ENCODE results near the gene PDE3A.

GRCh38 chr12:20411345-20411744 is 43.0 kb downstream of the PDE3A start:
- TF ChIP-seq CTCF (IDR thresholded peaks at IDR 0.05) (no peak), POLR2A (IDR thresholded peaks at IDR 0.05) (no peak)
